ENCODE data around the gene ACVRL1. TPM values are rescaled to one million over a fixed set of nuclear protein-coding genes. Genes with fewer than 3 reads are reported as not detected.

Gene ACVRL1
- total RNA-seq, 3 donors from 2014 or later (not counting 1 experiment from before 2014, with no cell fraction given), result 0.57 TPM; not detected in 2

GRCh38 chr12:51937926-51938325 is 30.6 kb downstream of the ACVRL1 start:
- WGBS (ENCODE audit: insufficient coverage), result 89% methylated on average over 2 of the region's 2 CpGs
- intact Hi-C loops (cut with micrococcal nuclease), result no loop called here
- H3K4me3 ChIP-seq (ENCODE audit: low read length), result no peak overlapping the region
- DNase-seq (no peak), ATAC-seq (no peak)
- Mint-ChIP-seq H3K36me3 (no peaks in the 10 kb centered on the region), H3K9me3 (no peaks in the 10 kb centered on the region), H3K27me3 (ENCODE audit: low read depth in 2 of 2) (peaks cover 0 to 9% of the 10 kb centered on the region in 2 donors), H3K4me3 (no peak overlapping the region), H3K4me1 (peaks cover 8 to 15% of the 10 kb centered on the region in 2 donors), H3K27ac (no peak overlapping the region)
- no peaks in the 10 kb centered on the region for H3K9me3 ChIP-seq (ENCODE audit: control insufficient read depth, insufficient read depth, low read length)
- no peak for TF ChIP-seq CTCF (IDR thresholded peaks at IDR 0.05)
- H3K4me1 ChIP-seq (ENCODE audit: control insufficient read depth, insufficient read depth, low read length), result peaks cover 3% of the 10 kb centered on the region
- H3K36me3 ChIP-seq (ENCODE audit: control insufficient read depth, insufficient read depth, low read length), result no peaks in the 10 kb centered on the region
- no peaks in the 10 kb centered on the region for H3K27me3 ChIP-seq (ENCODE audit: control insufficient read depth, insufficient read depth, low read length)
- no peak overlapping the region for H3K27ac ChIP-seq (ENCODE audit: low read length)

- Histone ChIP-seq H3K4me1 (ENCODE audit: control insufficient read depth, insufficient read depth, low read length) (peaks cover 3% of the 10 kb centered on the region), H3K36me3 (ENCODE audit: control insufficient read depth, insufficient read depth, low read length) (no peaks in the 10 kb centered on the region), H3K27ac (ENCODE audit: low read length) (no peak overlapping the region), H3K27me3 (ENCODE audit: control insufficient read depth, insufficient read depth, low read length) (no peaks in the 10 kb centered on the region), H3K9me3 (ENCODE audit: control insufficient read depth, insufficient read depth, low read length) (no peaks in the 10 kb centered on the region), H3K4me3 (ENCODE audit: low read length) (no peak overlapping the region)
- intact Hi-C loops (cut with micrococcal nuclease), result no loop called here
- no peak for ATAC-seq
- Mint-ChIP-seq H3K4me1 (peaks cover 8 to 15% of the 10 kb centered on the region in 2 donors), H3K27ac (no peak overlapping the region), H3K27me3 (ENCODE audit: low read depth in 2 of 2) (peaks cover 0 to 9% of the 10 kb centered on the region in 2 donors), H3K4me3 (no peak overlapping the region), H3K9me3 (no peaks in the 10 kb centered on the region), H3K36me3 (no peaks in the 10 kb centered on the region)
- WGBS (ENCODE audit: insufficient coverage), result 92% methylated on average over 5 of the region's 6 CpGs
- no peak for TF ChIP-seq CTCF (IDR thresholded peaks at IDR 0.05)
- DNase-seq, result no peak
Measured at GRCh38 chr12:51938726-51939125, 31.4 kb downstream of the ACVRL1 start.

GRCh38 chr12:51941011-51941581 is 33.8 kb downstream of the ACVRL1 start:
- H3K4me3 Mint-ChIP-seq, result no peak overlapping the region
- no peak for ATAC-seq
- no peak overlapping the region for H3K27ac Mint-ChIP-seq
- WGBS (ENCODE audit: insufficient coverage), result 85% methylated on average over 13 of the region's 15 CpGs
- Histone ChIP-seq H3K9me3 (ENCODE audit: control insufficient read depth, insufficient read depth, low read length) (no peaks in the 10 kb centered on the region), H3K27ac (ENCODE audit: low read length) (no peak overlapping the region), H3K4me1 (ENCODE audit: control insufficient read depth, insufficient read depth, low read length) (peaks cover 3% of the 10 kb centered on the region), H3K36me3 (ENCODE audit: control insufficient read depth, insufficient read depth, low read length) (no peaks in the 10 kb centered on the region), H3K4me3 (ENCODE audit: low read length) (no peak overlapping the region), H3K27me3 (ENCODE audit: control insufficient read depth, insufficient read depth, low read length) (no peaks in the 10 kb centered on the region)
- intact Hi-C loops (cut with micrococcal nuclease), result no loop called here
- peaks cover 6 to 8% of the 10 kb centered on the region in 2 donors for H3K9me3 Mint-ChIP-seq
- peaks cover 13% of the 10 kb centered on the region for H3K36me3 Mint-ChIP-seq
- no peak for DNase-seq
- peaks cover 0 to 12% of the 10 kb centered on the region in 2 donors for H3K27me3 Mint-ChIP-seq (ENCODE audit: low read depth in 2 of 2)
- peaks cover 8 to 15% of the 10 kb centered on the region in 2 donors for H3K4me1 Mint-ChIP-seq
- no peak for TF ChIP-seq CTCF (IDR thresholded peaks at IDR 0.05)

- H3K9me3 ChIP-seq (ENCODE audit: control insufficient read depth, insufficient read depth, low read length), result no peaks in the 10 kb centered on the region
- DNase-seq (no peak), ATAC-seq (no peak)
- H3K4me1 Mint-ChIP-seq, result peaks cover 8 to 15% of the 10 kb centered on the region in 2 donors
- H3K9me3 Mint-ChIP-seq, result peaks cover 6 to 8% of the 10 kb centered on the region in 2 donors
- no peak for TF ChIP-seq CTCF (IDR thresholded peaks at IDR 0.05)
- intact Hi-C loops (cut with micrococcal nuclease), result no loop called here
- H3K36me3 Mint-ChIP-seq, result peaks cover 13% of the 10 kb centered on the region
- H3K27ac Mint-ChIP-seq, result no peak overlapping the region
- no peak overlapping the region for H3K4me3 Mint-ChIP-seq
- no peak overlapping the region for H3K4me3 ChIP-seq (ENCODE audit: low read length)
- H3K4me1 ChIP-seq (ENCODE audit: control insufficient read depth, insufficient read depth, low read length), result peaks cover 3% of the 10 kb centered on the region
- peaks cover 0 to 16% of the 10 kb centered on the region in 2 donors for H3K27me3 Mint-ChIP-seq (ENCODE audit: low read depth in 2 of 2)
- H3K27ac ChIP-seq (ENCODE audit: low read length), result no peak overlapping the region
- 43% methylated on average over 4 of the region's 4 CpGs for WGBS (ENCODE audit: insufficient coverage)
- no peaks in the 10 kb centered on the region for H3K36me3 ChIP-seq (ENCODE audit: control insufficient read depth, insufficient read depth, low read length)
- H3K27me3 ChIP-seq (ENCODE audit: control insufficient read depth, insufficient read depth, low read length), result no peaks in the 10 kb centered on the region
Measured at GRCh38 chr12:51941604-51942003, 34.3 kb downstream of the ACVRL1 start.
